Neutrophil (primary cell): Measurements from ENCODE around the gene NMNAT2.

Experiments used
- H3K27ac ChIP-seq: fragments of 200-600 bp; sonication (generic); 2 replicates; pipeline ENCODE4 v1.5.1; 2016; ENCODE audit warnings: mild to moderate bottlenecking, moderate library complexity
- H3K27me3 ChIP-seq: fragments of 200-600 bp; sonication (generic); 2 replicates; pipeline ENCODE4 v1.6.0; 2016; ENCODE audit warnings: mild to moderate bottlenecking
- H3K36me3 ChIP-seq: fragments of 200-600 bp; sonication (generic); 2 replicates; pipeline ENCODE4 v1.5.1; 2017
- H3K4me1 ChIP-seq, 2 experiments: fragments of 200-600 bp in 1 of 2; sonication (generic) in 1 of 2; 1 replicate in 1 of 2; 2 replicates in 1 of 2; pipeline versions ENCODE4 v1.5.1 to v1.6.1; 2013 to 2016; ENCODE audit warnings: low read depth in 1 of 2, low read length in 1 of 2, mild to moderate bottlenecking in 1 of 2, moderate library complexity in 1 of 2; ENCODE audit not compliant: control insufficient read depth in 1 of 2, insufficient read depth in 1 of 2
- H3K4me3 ChIP-seq, 2 experiments: fragments of 200-600 bp in 1 of 2; sonication (generic) in 1 of 2; 1 replicate in 1 of 2; 2 replicates in 1 of 2; pipeline ENCODE4 v1.5.1; 2013 to 2016; ENCODE audit warnings: low read depth in 1 of 2, low read length in 1 of 2, mild to moderate bottlenecking in 1 of 2, moderate library complexity in 1 of 2
- H3K9me3 ChIP-seq: fragments of 200-600 bp; sonication (generic); 2 replicates; pipeline ENCODE4 v1.5.1; 2016
- CTCF ChIP-seq: fragments of 200-600 bp; sonication (generic); IDR thresholded peaks from 2 replicates; pipeline ENCODE4 v1.5.1; 2016; ENCODE audit warnings: antibody characterized with exemption

The NMNAT2 gene

GRCh38 chr1:183209533-183210158, 208.5 kb downstream of the NMNAT2 start:
- no peak for TF ChIP-seq CTCF
- no peaks in the 10 kb centered on the region for H3K36me3 ChIP-seq
- H3K4me1 ChIP-seq: no peaks in the 10 kb centered on the region
- H3K4me3 ChIP-seq: no peak overlapping the region
- H3K9me3 ChIP-seq: no peaks in the 10 kb centered on the region
- H3K27ac ChIP-seq: no peak overlapping the region
- peaks cover 54% of the 10 kb centered on the region for H3K27me3 ChIP-seq

DNA sequence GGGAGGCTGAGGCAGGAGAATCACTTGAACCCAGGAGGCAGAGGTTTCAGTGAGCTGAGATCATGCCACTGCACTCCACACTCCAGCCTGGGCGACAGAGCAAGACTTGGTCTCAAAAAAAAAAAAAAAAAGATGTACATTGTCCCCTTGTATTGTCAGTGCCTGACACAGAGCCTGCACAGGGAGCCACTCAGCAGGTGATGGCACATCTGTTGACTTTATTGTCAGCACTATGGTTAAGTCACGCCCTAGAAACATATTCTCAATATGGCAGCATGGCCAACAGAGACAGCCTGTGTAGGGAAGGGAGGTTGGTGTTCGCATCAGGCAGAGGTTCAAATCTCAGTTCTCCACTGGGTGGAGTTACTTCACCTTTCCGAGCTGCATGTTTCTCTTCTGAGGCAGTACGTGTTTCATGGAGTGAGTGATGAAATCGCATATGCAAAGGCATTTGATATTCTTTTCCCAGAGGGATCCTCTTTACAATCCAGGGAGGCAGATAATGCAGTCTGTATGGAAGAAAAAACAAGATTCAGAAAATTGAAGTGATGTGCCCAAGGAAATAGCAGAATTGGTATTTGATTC, 211.6 kb downstream of the NMNAT2 start:
- Histone ChIP-seq H3K4me3 (no peak overlapping the region), H3K4me1 (no peaks in the 10 kb centered on the region), H3K27ac (no peak overlapping the region), H3K36me3 (no peaks in the 10 kb centered on the region), H3K9me3 (no peaks in the 10 kb centered on the region), H3K27me3 (peaks cover 38% of the 10 kb centered on the region)
- no peak for TF ChIP-seq CTCF

DNA sequence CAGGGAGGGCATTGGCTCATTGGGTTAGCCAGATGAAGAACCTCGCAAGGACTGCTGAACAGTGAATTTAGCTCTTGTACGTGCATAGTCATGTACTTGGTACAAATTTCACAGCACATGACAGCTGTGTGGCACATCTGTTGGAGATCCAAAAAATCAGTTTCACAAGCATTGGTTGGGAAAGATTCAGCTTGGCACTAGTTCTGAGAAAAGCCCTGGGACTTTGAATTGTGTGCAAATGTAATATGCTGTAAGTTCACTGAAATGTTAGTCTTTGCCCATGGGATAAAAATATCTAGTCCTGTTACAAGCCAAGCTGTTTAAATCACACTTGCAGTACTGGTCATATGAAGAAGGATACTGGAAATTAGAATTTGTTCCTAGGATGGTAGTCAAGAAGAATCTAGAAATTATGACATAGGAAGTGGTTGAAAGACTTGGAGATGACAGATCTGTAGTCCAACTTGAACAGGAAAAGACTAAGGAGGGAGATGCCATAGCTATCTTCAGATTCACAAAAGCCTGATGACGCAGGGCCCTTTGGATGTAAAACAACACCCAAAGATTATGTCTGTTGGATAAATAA, 212.9 kb downstream of the NMNAT2 start:
- no peaks in the 10 kb centered on the region for H3K4me1 ChIP-seq

GRCh38 chr1:183203094-183203493, 215.1 kb downstream of the NMNAT2 start:
- Histone ChIP-seq H3K27ac (no peak overlapping the region), H3K4me3 (no peak overlapping the region), H3K27me3 (peaks cover 28% of the 10 kb centered on the region), H3K4me1 (no peaks in the 10 kb centered on the region), H3K9me3 (no peaks in the 10 kb centered on the region), H3K36me3 (no peaks in the 10 kb centered on the region)
- no peak for TF ChIP-seq CTCF

More for the DNA sequence above, 212.9 kb downstream of the NMNAT2 start:
- H3K36me3 ChIP-seq: no peaks in the 10 kb centered on the region
- no peaks in the 10 kb centered on the region for H3K9me3 ChIP-seq
- no peak overlapping the region for H3K4me3 ChIP-seq
- no peak overlapping the region for H3K27ac ChIP-seq
- peaks cover 38% of the 10 kb centered on the region for H3K27me3 ChIP-seq
- TF ChIP-seq CTCF: no peak

DNA sequence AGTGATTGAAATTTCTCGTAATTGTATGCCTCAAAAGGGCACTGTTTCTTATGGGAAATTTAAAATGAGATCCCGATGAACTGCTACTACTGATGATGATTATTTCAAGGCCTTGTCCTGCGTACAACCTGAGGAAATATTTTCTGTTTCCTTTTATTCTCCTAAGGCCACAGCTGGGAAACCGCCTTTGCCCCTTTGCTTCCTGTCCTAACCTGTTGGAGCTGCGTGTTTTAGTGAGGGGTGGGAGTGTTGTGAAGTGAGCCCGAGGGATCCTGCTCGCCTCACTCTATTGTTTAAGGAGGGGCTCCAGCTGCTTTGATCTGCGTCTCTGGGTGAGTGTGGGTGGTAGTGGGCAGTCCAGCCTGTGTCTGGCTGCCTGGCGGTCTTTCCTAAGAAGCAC, 217.7 kb downstream of the NMNAT2 start:
- Histone ChIP-seq H3K27me3 (peaks cover 44% of the 10 kb centered on the region), H3K27ac (no peak overlapping the region), H3K4me1 (no peaks in the 10 kb centered on the region), H3K36me3 (no peaks in the 10 kb centered on the region), H3K4me3 (no peak overlapping the region), H3K9me3 (no peaks in the 10 kb centered on the region)
- no peak for TF ChIP-seq CTCF
